Parathyroid adenoma (tissue), 2 donors: ENCODE measurements around the gene SHC3.

Experiments used
- H2AFZ ChIP-seq: fragments of 300-600 bp; sonication (generic); one replicate; pipeline ENCODE4 v1.7.0; 2017; ENCODE audit warnings: antibody characterized with exemption, mild to moderate bottlenecking
- H3K27ac ChIP-seq: fragments of 300-600 bp; sonication (generic); one replicate; pipeline ENCODE4 v1.7.0; 2017
- H3K27me3 ChIP-seq: fragments of 300-600 bp; sonication (generic); one replicate; pipeline ENCODE4 v1.7.0; 2017; ENCODE audit warnings: low read length; ENCODE audit not compliant: control insufficient read depth, insufficient read depth
- H3K36me3 ChIP-seq: fragments of 300-600 bp; sonication (generic); one replicate; pipeline ENCODE4 v1.7.0; 2017; ENCODE audit warnings: low read length; ENCODE audit not compliant: control insufficient read depth, insufficient read depth
- H3K4me1 ChIP-seq: fragments of 300-600 bp; sonication (generic); one replicate; pipeline ENCODE4 v1.7.0; 2017; ENCODE audit warnings: control low read depth
- H3K4me2 ChIP-seq: fragments of 300-600 bp; sonication (generic); one replicate; pipeline ENCODE4 v1.7.0; 2017; ENCODE audit warnings: low read length
- H3K4me3 ChIP-seq: fragments of 300-600 bp; sonication (generic); one replicate; pipeline ENCODE4 v1.7.0; 2017; ENCODE audit warnings: low read depth, low read length
- H3K79me2 ChIP-seq: fragments of 300-600 bp; sonication (generic); one replicate; pipeline ENCODE4 v1.7.0; 2017; ENCODE audit warnings: control low read depth
- H3K9ac ChIP-seq: fragments of 300-600 bp; sonication (generic); one replicate; pipeline ENCODE4 v1.7.0; 2017; ENCODE audit warnings: mild to moderate bottlenecking
- H3K9me3 ChIP-seq: fragments of 300-600 bp; sonication (generic); one replicate; pipeline ENCODE4 v1.7.0; 2017; ENCODE audit warnings: low read length; ENCODE audit not compliant: control insufficient read depth
- CTCF ChIP-seq: fragments of 300-600 bp; sonication (generic); IDR thresholded peaks from one replicate; pipeline ENCODE4 v1.7.0; 2017; ENCODE audit warnings: antibody characterized with exemption, mild to moderate bottlenecking
- donor health status: primary hyperparathyroidism.

SHC3 gene

GRCh38 chr9:89177944-89178829 is at the start of gene SHC3:
TSS of gene SHC3 (minus strand) at chr9:89178818. CDS start at chr9:89178460, 358 bp downstream.
- no peak within 1 kb of the TSS for H3K9ac ChIP-seq
- no peaks in the 10 kb centered on the region for H3K27me3 ChIP-seq
- peak within 1 kb of the TSS; percentile 82 for H2AFZ ChIP-seq
- no peaks in the 10 kb centered on the region for H3K79me2 ChIP-seq
- peak within 1 kb of the TSS; percentile 44 for H3K4me3 ChIP-seq
- H3K9me3 ChIP-seq = no peaks in the 10 kb centered on the region
- H3K4me2 ChIP-seq = peak within 1 kb of the TSS; percentile 62
- peak within 1 kb of the TSS; percentile 81 for H3K27ac ChIP-seq
- no peak for TF ChIP-seq CTCF
- H3K36me3 ChIP-seq = no peaks in the 10 kb centered on the region
- no peaks in the 10 kb centered on the region for H3K4me1 ChIP-seq

GRCh38 chr9:89225991-89226471 is 47.4 kb upstream of the SHC3 start:
- TF ChIP-seq CTCF = no peak
- Histone ChIP-seq H3K9me3 (no peaks in the 10 kb centered on the region), H3K27ac (no peak overlapping the region), H3K4me1 (no peaks in the 10 kb centered on the region), H3K27me3 (no peaks in the 10 kb centered on the region), H3K4me2 (no peak overlapping the region), H3K36me3 (no peaks in the 10 kb centered on the region), H2AFZ (no peak overlapping the region), H3K9ac (no peak overlapping the region), H3K79me2 (no peaks in the 10 kb centered on the region), H3K4me3 (no peak overlapping the region)

- no peak for TF ChIP-seq CTCF
- no peaks in the 10 kb centered on the region for H3K27me3 ChIP-seq
- no peak overlapping the region for H2AFZ ChIP-seq
- no peaks in the 10 kb centered on the region for H3K4me1 ChIP-seq
- H3K9ac ChIP-seq = no peak overlapping the region
- no peak overlapping the region for H3K27ac ChIP-seq
- no peak overlapping the region for H3K4me2 ChIP-seq
- no peaks in the 10 kb centered on the region for H3K79me2 ChIP-seq
- H3K9me3 ChIP-seq = no peaks in the 10 kb centered on the region
- no peaks in the 10 kb centered on the region for H3K36me3 ChIP-seq
- H3K4me3 ChIP-seq = no peak overlapping the region
Measured at GRCh38 chr9:89225587-89225986, 47.0 kb upstream of the SHC3 start.

GRCh38 chr9:89225036-89225435 is 46.4 kb upstream of the SHC3 start:
- Histone ChIP-seq H3K4me3 (no peak overlapping the region), H3K36me3 (no peaks in the 10 kb centered on the region), H3K9ac (no peak overlapping the region), H3K27ac (no peak overlapping the region), H3K27me3 (no peaks in the 10 kb centered on the region), H3K9me3 (no peaks in the 10 kb centered on the region), H2AFZ (no peak overlapping the region), H3K4me2 (no peak overlapping the region), H3K79me2 (no peaks in the 10 kb centered on the region), H3K4me1 (no peaks in the 10 kb centered on the region)
- no peak for TF ChIP-seq CTCF

- H3K4me2 ChIP-seq = no peak overlapping the region
- no peak overlapping the region for H3K4me3 ChIP-seq
- H3K4me1 ChIP-seq = no peaks in the 10 kb centered on the region
- no peaks in the 10 kb centered on the region for H3K27me3 ChIP-seq
- no peak overlapping the region for H3K9ac ChIP-seq
- H3K79me2 ChIP-seq = no peaks in the 10 kb centered on the region
- no peak for TF ChIP-seq CTCF
- H3K9me3 ChIP-seq = no peaks in the 10 kb centered on the region
- H3K36me3 ChIP-seq = no peaks in the 10 kb centered on the region
- no peak overlapping the region for H3K27ac ChIP-seq
- H2AFZ ChIP-seq = no peak overlapping the region
Measured at GRCh38 chr9:89224633-89225032, 46.0 kb upstream of the SHC3 start.
